Epithelial cell of esophagus (primary cell): Measurements from ENCODE around the gene LDHAL6B.

ENCODE experiments used
- DNase-seq: peaks from one replicate; pipeline ENCODE4 v3.0.0; 2010; ENCODE audit warnings: low read depth
- H3K4me3 ChIP-seq: 2 replicates; pipeline ENCODE4 v1.5.1; 2011; ENCODE audit warnings: mild to moderate bottlenecking, low read length, control low read depth
- CTCF ChIP-seq: IDR thresholded peaks from 2 replicates; pipeline ENCODE4 v1.5.1; 2011; ENCODE audit warnings: low read depth, mild to moderate bottlenecking, low read length, control low read depth, inconsistent platforms; ENCODE audit not compliant: insufficient read depth; ENCODE audit errors: missing control alignments

Gene LDHAL6B

GRCh38 chr15:59165726-59166125 is 40.9 kb upstream of the LDHAL6B start:
- peak; percentile 93 for DNase-seq
- no peak overlapping the region for H3K4me3 ChIP-seq
- TF ChIP-seq CTCF, result no peak

- H3K4me3 ChIP-seq, result no peak overlapping the region
- no peak for TF ChIP-seq CTCF
- DNase-seq, result peak; percentile 50
Measured at GRCh38 chr15:59166166-59166565, 40.5 kb upstream of the LDHAL6B start.

- DNase-seq, result peak; percentile 73
- H3K4me3 ChIP-seq, result no peak overlapping the region
- TF ChIP-seq CTCF, result no peak
Measured at GRCh38 chr15:59166601-59167265, 39.9 kb upstream of the LDHAL6B start.

- peak; percentile 51 for DNase-seq
- no peak overlapping the region for H3K4me3 ChIP-seq
- no peak for TF ChIP-seq CTCF
Measured at GRCh38 chr15:59168536-59168935, 38.1 kb upstream of the LDHAL6B start.

GRCh38 chr15:59169251-59169708 is 37.4 kb upstream of the LDHAL6B start:
- peak; percentile 77 for DNase-seq
- no peak overlapping the region for H3K4me3 ChIP-seq
- no peak for TF ChIP-seq CTCF

GRCh38 chr15:59170295-59171066 is 36.2 kb upstream of the LDHAL6B start:
- H3K4me3 ChIP-seq, result no peak overlapping the region
- peak; percentile 84 for DNase-seq
- no peak for TF ChIP-seq CTCF
